K562 (cell line): ENCODE data around the gene BAIAP3. TPM values are rescaled to one million over a fixed set of nuclear protein-coding genes. Genes with fewer than 3 reads are reported as not detected.

Experiments
- ATF1 ChIP-seq, 2 experiments: fragments of 450-650 bp in 1 of 2; IDR thresholded peaks; 2 replicates each; pipeline ENCODE4 v1.6.1; 2016; ENCODE audit warnings: missing compliant biosample characterization in 1 of 2, missing genetic modification characterization in 1 of 2
- CREB1 ChIP-seq, 2 experiments: sonication (generic) in 1 of 2; formaldehyde crosslinking in 1 of 2; IDR thresholded peaks; 2 replicates each; pipeline versions ENCODE4 v1.6.1 to v1.8.0; 2012 to 2022; ENCODE audit warnings: inconsistent platforms in 1 of 2, mild to moderate bottlenecking in 1 of 2, missing genetic modification reagents in 1 of 2, moderate library complexity in 1 of 2
- CTCFL ChIP-seq: IDR thresholded peaks from 2 replicates; pipeline ENCODE4 v1.6.1; 2011; ENCODE audit warnings: borderline replicate concordance, low read depth, mild to moderate bottlenecking, moderate library complexity, low read length; ENCODE audit not compliant: insufficient read depth, poor library complexity, severe bottlenecking
- DPF2 ChIP-seq: fragments of 450-650 bp; IDR thresholded peaks from 2 replicates; pipeline ENCODE4 v1.6.1; 2016
- ELF2 ChIP-seq: fragments of 250-450 bp; sonication (Bioruptor Pico); IDR thresholded peaks from 2 replicates; pipeline ENCODE4 v1.5.0; 2021; ENCODE audit warnings: mild to moderate bottlenecking
- GABPA ChIP-seq: fragments of 200-800 bp; sonication (Bioruptor generic); conservative IDR thresholded peaks from 2 replicates; pipeline ENCODE4 v1.6.1; 2016; ENCODE audit warnings: low read depth, missing genetic modification characterization, missing compliant biosample characterization
- ID3 ChIP-seq, 2 experiments: fragments of 250-450 bp in 1 of 2; fragments of 450-650 bp in 1 of 2; sonication (Bioruptor Pico) in 1 of 2; IDR thresholded peaks; 2 replicates each; pipeline versions ENCODE4 v1.6.1 to v1.8.0; 2016 to 2021; ENCODE audit warnings: mild to moderate bottlenecking in 2 of 2, moderate library complexity in 2 of 2, missing compliant biosample characterization in 1 of 2, missing genetic modification characterization in 1 of 2
- MAZ ChIP-seq, 2 experiments: fragments of 450-650 bp in 1 of 2; sonication (generic) in 1 of 2; formaldehyde crosslinking; IDR thresholded peaks in 1 of 2; conservative IDR thresholded peaks in 1 of 2; 2 replicates each; pipeline versions ENCODE4 v1.4.0 to v1.5.0; 2020; ENCODE audit warnings: mild to moderate bottlenecking in 1 of 2, missing genetic modification reagents in 1 of 2
- MCM7 ChIP-seq, 2 experiments: fragments of 450-650 bp; IDR thresholded peaks; 2 replicates each; pipeline ENCODE4 v1.6.1; 2016 to 2018
- MEIS2 ChIP-seq: fragments of 450-650 bp; IDR thresholded peaks from 2 replicates; pipeline ENCODE4 v1.6.1; 2014; ENCODE audit warnings: mild to moderate bottlenecking; ENCODE audit not compliant: partially characterized antibody
- MITF ChIP-seq: IDR thresholded peaks from 2 replicates; pipeline ENCODE4 v1.6.1; 2014; ENCODE audit warnings: antibody characterized with exemption
- RB1 ChIP-seq: fragments of 450-650 bp; IDR thresholded peaks from 2 replicates; pipeline ENCODE4 v1.6.1; 2017; ENCODE audit warnings: low read depth, mild to moderate bottlenecking
- RNF2 ChIP-seq: sonication (generic); IDR thresholded peaks from 2 replicates; pipeline ENCODE4 v1.6.1; 2016
- SETDB1 ChIP-seq: IDR thresholded peaks from one replicate; pipeline ENCODE4 v1.6.1; 2012; ENCODE audit warnings: low read length, control low read depth, inconsistent platforms
- SPI1 ChIP-seq: IDR thresholded peaks from 2 replicates; pipeline ENCODE4 v1.6.1; 2011; ENCODE audit warnings: low read depth, low read length, control low read depth, borderline replicate concordance
- STAG1 ChIP-seq: sonication (generic); formaldehyde crosslinking; IDR thresholded peaks from 2 replicates; pipeline ENCODE4 v1.5.0; 2020; ENCODE audit warnings: missing genetic modification reagents, borderline replicate concordance
- TBP ChIP-seq: optimal IDR thresholded peaks from 2 replicates; pipeline ENCODE3; 2011; ENCODE audit warnings: low read depth, low read length, improper control_type of control experiment
- TRIM24 ChIP-seq, 2 experiments: fragments of 450-650 bp; IDR thresholded peaks; 2 replicates each; pipeline ENCODE4 v1.6.1; 2016
- USF2 ChIP-seq: sonication (generic); formaldehyde crosslinking; IDR thresholded peaks from 2 replicates; pipeline ENCODE4 v1.5.0; 2020; ENCODE audit warnings: missing genetic modification reagents
- WHSC1 ChIP-seq: IDR thresholded peaks from one replicate; pipeline ENCODE4 v1.6.1; 2012; ENCODE audit warnings: low read length, control low read depth, inconsistent platforms
- ZBTB17 ChIP-seq: fragments of 450-650 bp; formaldehyde crosslinking; IDR thresholded peaks from 2 replicates; pipeline ENCODE4 v1.4.0; 2020; ENCODE audit warnings: mild to moderate bottlenecking
- ZNF347 ChIP-seq: fragments of 450-650 bp; formaldehyde crosslinking; IDR thresholded peaks from 2 replicates; pipeline ENCODE4 v1.4.0; 2020; ENCODE audit warnings: low read depth, mild to moderate bottlenecking, moderate library complexity
- polyA plus RNA-seq, 8 experiments: library from polyadenylated mRNA; depleted of rRNA in 4 of 8; stranded (reverse) in 5 of 8; unstranded in 3 of 8; fragments of >200 nt; fragmentation: Nextera tagmentation in 2 of 8; fragmentation: Illumina TruSeq in 1 of 8; extraction: Ambion mirVana in 2 of 8; extraction: Trizol in 1 of 8; gene quantifications; 2 replicates each; pipeline versions ENCODE4 v1.2.1 to v1.2.3, GENCODE V29; 2011 to 2014; ENCODE audit warnings: inconsistent platforms in 1 of 8, missing spikeins in 1 of 8
- total RNA-seq, 7 experiments: library from RNA; depleted of rRNA in 6 of 7; stranded (reverse); fragments of >200 nt in 6 of 7; fragmentation: Illumina TruSeq in 2 of 7; extraction: Trizol in 2 of 7; gene quantifications; 2 replicates each; pipeline versions ENCODE4 v1.2.1 to v1.2.3, GENCODE V29; 2011 to 2021; ENCODE audit warnings: low replicate concordance in 1 of 7

The BAIAP3 gene
- total and polyA plus RNA-seq, 9 of the 15 experiments (the other 6 are each of a cell fraction or from before 2014, with no cell fraction given), result 0.03 to 4.5 (median 0.57) TPM; not detected in 1

- TF ChIP-seq CREB1 (IDR thresholded peaks at IDR 0.05) (peak; percentile 58), CREB1 (CRISPR knock-in tag; IDR thresholded peaks at IDR 0.05) (peak; percentile 63; the same call in 1 of the 2 replicates), ID3 (CRISPR knock-in tag; IDR thresholded peaks at IDR 0.05) (no peak), ID3 (tag; IDR thresholded peaks at IDR 0.05) (peak; percentile 86), TRIM24 (IDR thresholded peaks at IDR 0.05) (no peak), STAG1 (CRISPR knock-in tag) (no peak), CTCFL (peak; percentile 85), SPI1 (0 out of 2 replicates have a peak, but pooled peaks have one; percentile 13), ATF1 (CRISPR knock-in tag; IDR thresholded peaks at IDR 0.05) (no peak), ATF1 (tag; IDR thresholded peaks at IDR 0.05) (peak; percentile 62), MAZ (CRISPR knock-in tag; conservative IDR thresholded peaks at IDR 0.05 in 1 of 2, IDR thresholded peaks at IDR 0.05 in 1 of 2) (peak; percentile 31 to 90; a peak in 3 of 4 replicates), MCM7 (IDR thresholded peaks at IDR 0.05) (no peak), RB1 (peak; percentile 93), ELF2 (CRISPR knock-in tag) (peak; percentile 98), DPF2 (no peak), RNF2 (peak; percentile 77; the same call in 1 of the 2 replicates), USF2 (peak; percentile 95), MEIS2 (peak; percentile 40), MITF (peak; percentile 82; the same call in 1 of the 2 replicates), GABPA (tag) (peak; percentile 95), WHSC1 (no peak), TBP (peak; percentile 84), SETDB1 (peak; percentile 67), ZNF347 (CRISPR knock-in tag) (no peak), ZBTB17 (CRISPR knock-in tag) (0 out of 2 replicates have a peak, but pooled peaks have one; percentile 18)
Measured at GRCh38 chr16:1351582-1352362, 18.3 kb downstream of the BAIAP3 start, which contains the start of the genes GNPTG and TSR3 (continued).
